H9 (cell line): ENCODE measurements around the gene ERAP2. TPM values are rescaled to one million over a fixed set of nuclear protein-coding genes. Genes with fewer than 3 reads are reported as not detected.

Source experiments
- DNase-seq: peaks from one replicate; pipeline ENCODE4 v3.0.0-alpha.2; 2017
- H2AFZ ChIP-seq: one replicate; pipeline ENCODE4 v1.6.1; 2013; ENCODE audit warnings: mild to moderate bottlenecking, low read length, control low read depth, moderate library complexity
- H2AK5ac ChIP-seq: 2 replicates; pipeline ENCODE4 v1.6.1; 2013; ENCODE audit warnings: low read length, control low read depth, mixed read lengths; ENCODE audit not compliant: insufficient read length
- H2BK120ac ChIP-seq: one replicate; pipeline ENCODE4 v1.6.1; 2013; ENCODE audit warnings: low read depth, mild to moderate bottlenecking, low read length, control low read depth, inconsistent platforms; ENCODE audit not compliant: poor library complexity, severe bottlenecking
- H2BK12ac ChIP-seq: 2 replicates; pipeline ENCODE4 v1.6.1; 2013; ENCODE audit warnings: low read length, control low read depth, mixed read lengths, low read depth; ENCODE audit not compliant: insufficient read length
- H2BK15ac ChIP-seq: 2 replicates; pipeline ENCODE4 v1.6.1; 2013; ENCODE audit warnings: low read depth, low read length, control low read depth
- H2BK20ac ChIP-seq: one replicate; pipeline ENCODE4 v1.6.1; 2013; ENCODE audit warnings: low read depth, mild to moderate bottlenecking, low read length, control low read depth, inconsistent platforms; ENCODE audit not compliant: poor library complexity, severe bottlenecking
- H2BK5ac ChIP-seq: 2 replicates; pipeline ENCODE4 v1.6.1; 2013; ENCODE audit warnings: low read length, control low read depth, mixed read lengths; ENCODE audit not compliant: insufficient read length
- H3K14ac ChIP-seq: 2 replicates; pipeline ENCODE4 v1.6.1; 2013; ENCODE audit warnings: low read length, control low read depth; ENCODE audit not compliant: insufficient read depth
- H3K18ac ChIP-seq: 2 replicates; pipeline ENCODE4 v1.6.1; 2013; ENCODE audit warnings: low read depth, mild to moderate bottlenecking, mixed read lengths, low read length, control low read depth; ENCODE audit not compliant: insufficient read length
- H3K23ac ChIP-seq: 2 replicates; pipeline ENCODE4 v1.6.1; 2013; ENCODE audit warnings: low read length, control low read depth, mixed read lengths, low read depth; ENCODE audit not compliant: insufficient read length
- H3K23me2 ChIP-seq: 2 replicates; pipeline ENCODE4 v1.6.1; 2013; ENCODE audit warnings: low read depth, mild to moderate bottlenecking, mixed read lengths, low read length, control low read depth; ENCODE audit not compliant: insufficient read length, poor library complexity, severe bottlenecking
- H3K27ac ChIP-seq: 2 replicates; pipeline ENCODE4 v1.5.1; 2013; ENCODE audit warnings: low read length, control low read depth, mixed read lengths, low read depth; ENCODE audit not compliant: insufficient read length
- H3K27me3 ChIP-seq: 2 replicates; pipeline ENCODE4 v1.6.1; 2013; ENCODE audit warnings: low read length, control low read depth, inconsistent platforms; ENCODE audit not compliant: insufficient read depth
- H3K4ac ChIP-seq: 2 replicates; pipeline ENCODE4 v1.6.1; 2013; ENCODE audit warnings: low read depth, mild to moderate bottlenecking, control low read depth, inconsistent platforms, low read length, moderate library complexity
- H3K4me1 ChIP-seq: 2 replicates; pipeline ENCODE4 v1.6.1; 2013; ENCODE audit warnings: low read length, control low read depth, inconsistent platforms; ENCODE audit not compliant: insufficient read depth
- H3K4me2 ChIP-seq: 2 replicates; pipeline ENCODE4 v1.6.1; 2013; ENCODE audit warnings: low read length, control low read depth, mixed read lengths; ENCODE audit not compliant: insufficient read length, insufficient read depth
- H3K56ac ChIP-seq: 2 replicates; pipeline ENCODE4 v1.6.1; 2013; ENCODE audit warnings: low read depth, mild to moderate bottlenecking, mixed read lengths, low read length, control low read depth; ENCODE audit not compliant: insufficient read length
- H3K79me1 ChIP-seq: 2 replicates; pipeline ENCODE4 v1.6.1; 2013; ENCODE audit warnings: low read depth, mild to moderate bottlenecking, moderate library complexity, low read length, control low read depth, inconsistent platforms; ENCODE audit not compliant: insufficient read depth, poor library complexity, severe bottlenecking
- H3K79me2 ChIP-seq: 2 replicates; pipeline ENCODE4 v1.6.1; 2013; ENCODE audit warnings: low read length, control low read depth, inconsistent platforms; ENCODE audit not compliant: insufficient read depth
- H3K9ac ChIP-seq: 2 replicates; pipeline ENCODE4 v1.6.1; 2013; ENCODE audit warnings: low read length, control low read depth, mixed read lengths; ENCODE audit not compliant: insufficient read length; ENCODE audit errors: extremely low read depth
- H3K9me3 ChIP-seq: one replicate; pipeline ENCODE4 v1.6.1; 2013; ENCODE audit warnings: low read depth, low read length, inconsistent platforms; ENCODE audit not compliant: control insufficient read depth
- H3T11ph ChIP-seq: one replicate; pipeline ENCODE4 v1.6.1; 2013; ENCODE audit warnings: mild to moderate bottlenecking, low read length, control low read depth, inconsistent platforms
- H4K20me1 ChIP-seq: one replicate; pipeline ENCODE4 v1.6.1; 2013; ENCODE audit not compliant: control insufficient read depth, insufficient read length, insufficient read depth
- H4K5ac ChIP-seq: 2 replicates; pipeline ENCODE4 v1.6.1; 2013; ENCODE audit warnings: low read depth, mild to moderate bottlenecking, mixed read lengths, low read length, control low read depth; ENCODE audit not compliant: insufficient read length
- H4K8ac ChIP-seq: replicated peaks from 2 replicates; pipeline ENCODE4 v1.6.1; 2013; ENCODE audit warnings: low read length, control low read depth, mixed read lengths, low read depth; ENCODE audit not compliant: insufficient read length
- H4K91ac ChIP-seq: 2 replicates; pipeline ENCODE4 v1.6.1; 2013; ENCODE audit warnings: low read depth, mild to moderate bottlenecking, moderate library complexity, mixed read lengths, low read length, control low read depth; ENCODE audit not compliant: insufficient read length
- H3K27ac Mint-ChIP-seq, 3 experiments: 2 replicates in 2 of 3; 3 replicates in 1 of 3; pipeline ENCODE4 v1.8.0; 2020 to 2021; ENCODE audit warnings: mixed read lengths in 3 of 3, mild to moderate bottlenecking in 1 of 3, moderate library complexity in 1 of 3
- H3K27me3 Mint-ChIP-seq: 2 replicates; pipeline ENCODE4 v1.8.0; 2021; ENCODE audit warnings: low read depth, mild to moderate bottlenecking, moderate library complexity, mixed read lengths
- H3K36me3 Mint-ChIP-seq, 3 experiments: 2 replicates in 2 of 3; 3 replicates in 1 of 3; pipeline ENCODE4 v1.8.0; 2020 to 2021; ENCODE audit warnings: low read depth in 3 of 3, mixed read lengths in 3 of 3; ENCODE audit not compliant: insufficient read depth in 1 of 3
- H3K4me1 Mint-ChIP-seq, 2 experiments: 2 replicates each; pipeline ENCODE4 v1.8.0; 2020; ENCODE audit warnings: mixed read lengths in 2 of 2
- H3K4me3 Mint-ChIP-seq, 2 experiments: 2 replicates in 1 of 2; 3 replicates in 1 of 2; pipeline ENCODE4 v1.8.0; 2020 to 2021; ENCODE audit warnings: mild to moderate bottlenecking in 2 of 2, mixed read lengths in 2 of 2, moderate library complexity in 1 of 2
- H3K9me3 Mint-ChIP-seq, 2 experiments: 2 replicates in 1 of 2; 3 replicates in 1 of 2; pipeline ENCODE4 v1.8.0; 2020; ENCODE audit warnings: mild to moderate bottlenecking in 2 of 2, mixed read lengths in 2 of 2, moderate library complexity in 1 of 2
- WGBS: extraction: QIAGEN DNeasy Blood & Tissue Kit; methylation state at CpG from one replicate; pipeline ENCODE4 v1.1.7; 2013; ENCODE audit warnings: missing lambda C conversion rate, low lambda C conversion rate, mixed read lengths; ENCODE audit not compliant: insufficient read length; ENCODE audit errors: extremely low coverage; 5-methylcytosine and 5-hydroxymethylcytosine counted together
- total RNA-seq: library from RNA; stranded (reverse); gene quantifications from 2 replicates; pipeline ENCODE4 v1.2.1, GENCODE V29; 2021
- TF ChIP-seq, protein P1 (sequence below): fragments of 200-600 bp; sonication (generic); conservative IDR thresholded peaks from 3 replicates; pipeline ENCODE4 v1.8.0; 2021; ENCODE audit warnings: antibody characterized with exemption, mild to moderate bottlenecking

The ERAP2 gene
- total RNA-seq, 1 experiment from 2014 or later: 0.09 TPM

GRCh38 chr5:96922499-96923244 is 46.4 kb downstream of the ERAP2 start:
- H2BK5ac ChIP-seq: no peak overlapping the region
- no peak for DNase-seq
- no peak overlapping the region for H2AK5ac ChIP-seq
- H3K79me1 ChIP-seq: no peaks in the 10 kb centered on the region
- H3K14ac ChIP-seq: no peak overlapping the region
- no peak overlapping the region for H2BK20ac ChIP-seq
- no peak overlapping the region for H4K8ac ChIP-seq
- H3K27ac Mint-ChIP-seq: no peak overlapping the region
- no peak overlapping the region for H3K56ac ChIP-seq
- TF ChIP-seq, protein P1, sequence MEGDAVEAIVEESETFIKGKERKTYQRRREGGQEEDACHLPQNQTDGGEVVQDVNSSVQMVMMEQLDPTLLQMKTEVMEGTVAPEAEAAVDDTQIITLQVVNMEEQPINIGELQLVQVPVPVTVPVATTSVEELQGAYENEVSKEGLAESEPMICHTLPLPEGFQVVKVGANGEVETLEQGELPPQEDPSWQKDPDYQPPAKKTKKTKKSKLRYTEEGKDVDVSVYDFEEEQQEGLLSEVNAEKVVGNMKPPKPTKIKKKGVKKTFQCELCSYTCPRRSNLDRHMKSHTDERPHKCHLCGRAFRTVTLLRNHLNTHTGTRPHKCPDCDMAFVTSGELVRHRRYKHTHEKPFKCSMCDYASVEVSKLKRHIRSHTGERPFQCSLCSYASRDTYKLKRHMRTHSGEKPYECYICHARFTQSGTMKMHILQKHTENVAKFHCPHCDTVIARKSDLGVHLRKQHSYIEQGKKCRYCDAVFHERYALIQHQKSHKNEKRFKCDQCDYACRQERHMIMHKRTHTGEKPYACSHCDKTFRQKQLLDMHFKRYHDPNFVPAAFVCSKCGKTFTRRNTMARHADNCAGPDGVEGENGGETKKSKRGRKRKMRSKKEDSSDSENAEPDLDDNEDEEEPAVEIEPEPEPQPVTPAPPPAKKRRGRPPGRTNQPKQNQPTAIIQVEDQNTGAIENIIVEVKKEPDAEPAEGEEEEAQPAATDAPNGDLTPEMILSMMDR: no peak
- H2BK15ac ChIP-seq: no peak overlapping the region
- no peak overlapping the region for H3K4me3 Mint-ChIP-seq
- no peak overlapping the region for H3K4ac ChIP-seq
- H3K23ac ChIP-seq: no peak overlapping the region
- H3K27ac ChIP-seq: no peak overlapping the region
- no peak overlapping the region for H3K4me2 ChIP-seq
- H3K79me2 ChIP-seq: no peaks in the 10 kb centered on the region
- H3K9me3 Mint-ChIP-seq: no peaks in the 10 kb centered on the region
- H3K23me2 ChIP-seq: no peaks in the 10 kb centered on the region
- H4K91ac ChIP-seq: no peak overlapping the region
- no peaks in the 10 kb centered on the region for H3K9me3 ChIP-seq
- no peak overlapping the region for H2BK120ac ChIP-seq
- no peaks in the 10 kb centered on the region for H3K4me1 ChIP-seq
- peaks cover 7 to 8% of the 10 kb centered on the region in 2 experiments for H3K4me1 Mint-ChIP-seq
- H4K20me1 ChIP-seq: no peaks in the 10 kb centered on the region
- no peak overlapping the region for H3K18ac ChIP-seq
- no peak overlapping the region for H3K9ac ChIP-seq
- no peaks in the 10 kb centered on the region for H3K36me3 Mint-ChIP-seq
- whole genome bisulfite sequencing: no CpG with 5 or more reads among the region's 12 CpGs
- H3T11ph ChIP-seq: no peak overlapping the region
- no peak overlapping the region for H4K5ac ChIP-seq
- H3K27me3 Mint-ChIP-seq: no peaks in the 10 kb centered on the region
- H2BK12ac ChIP-seq: no peak overlapping the region
- no peak overlapping the region for H2AFZ ChIP-seq
- no peaks in the 10 kb centered on the region for H3K27me3 ChIP-seq
